Measurements from ENCODE around the gene OR2A1. TPM values are rescaled to one million over a fixed set of nuclear protein-coding genes. Genes with fewer than 3 reads are reported as not detected.
"Not testable (repeated sequence)": the region's sequence is repeated elsewhere in the genome, so short reads cannot be mapped to it uniquely, and the experiment has no call there.

OR2A1 gene
- total RNA-seq, 2 experiments from 2014 or later, result 0.06 TPM; not detected in 1

- H3K27ac Mint-ChIP-seq; H3K4me3 Mint-ChIP-seq; H3K4me1 Mint-ChIP-seq; H3K9me3 Mint-ChIP-seq; POLR2A ChIA-PET; H3K27me3 Mint-ChIP-seq; ATAC-seq (ENCODE audit: low read depth); H3K36me3 Mint-ChIP-seq; DNase-seq: not testable (repeated sequence)
Observed at GRCh38 chr7:144351667-144352066, 39.4 kb downstream of the OR2A1 start.

DNA sequence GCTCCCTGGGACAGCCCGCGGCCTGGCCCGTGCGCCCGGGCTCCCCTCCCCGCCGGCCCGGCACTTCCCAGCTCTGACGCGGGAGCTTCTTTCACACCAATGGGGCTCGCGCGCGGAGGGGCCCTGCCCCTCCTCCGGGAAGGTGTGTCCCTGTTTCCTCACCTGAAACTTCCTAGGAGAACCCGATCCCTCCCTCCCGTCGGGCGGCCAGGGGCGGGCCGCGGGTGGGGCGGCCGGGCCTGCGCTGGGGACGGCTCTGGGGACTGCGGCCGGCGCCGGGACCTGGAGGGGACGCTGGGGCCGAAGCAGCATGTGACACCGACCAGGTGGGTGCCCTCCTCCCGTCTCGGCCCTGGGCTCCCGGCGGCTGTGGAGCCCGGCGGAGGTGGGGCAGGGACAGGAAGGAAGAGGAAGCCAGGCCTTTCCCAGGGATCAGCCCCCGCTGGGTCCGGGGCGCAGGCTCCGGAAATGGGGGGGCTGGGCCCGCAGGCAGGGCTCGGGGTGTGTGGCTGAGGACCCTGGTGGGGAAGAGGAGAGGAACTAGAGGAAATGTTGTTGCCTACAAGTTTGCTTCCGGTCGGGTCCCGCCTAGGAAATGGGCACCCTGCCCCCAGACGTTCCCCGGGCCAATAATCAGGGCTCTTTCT lies 43.1 kb downstream of the OR2A1 start, which contains the start of gene ARHGEF5:
ARHGEF5 (plus strand) TSS at position 227 of the 647 bp plus-strand sequence. CDS start 7,268 bp downstream, outside the sequence.
- H3K4me1 Mint-ChIP-seq, POLR2A ChIA-PET: not testable (repeated sequence)

DNA sequence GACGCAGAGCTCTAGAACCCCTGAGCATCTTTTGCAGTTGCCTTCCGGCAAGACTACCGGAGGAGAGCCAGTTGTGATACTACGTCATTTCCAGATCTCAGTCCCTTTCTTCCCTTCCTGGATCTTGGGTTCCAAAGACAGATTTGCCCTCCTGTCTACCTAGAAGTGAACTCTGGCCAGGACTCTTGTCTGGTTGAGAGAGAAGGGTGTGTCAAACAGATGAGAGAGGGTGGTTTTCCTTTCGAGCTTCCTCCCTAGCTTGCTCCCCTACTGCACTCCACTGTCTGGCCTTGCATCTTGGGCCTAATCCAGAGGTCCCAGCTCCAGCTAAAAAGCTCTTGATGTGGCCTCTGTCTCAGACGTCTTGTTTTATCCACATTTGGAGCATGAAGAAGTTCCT lies 44.0 kb downstream of the OR2A1 start:
- POLR2A ChIA-PET; H3K36me3 Mint-ChIP-seq; ATAC-seq (ENCODE audit: low read depth); DNase-seq; H3K27me3 Mint-ChIP-seq; H3K27ac Mint-ChIP-seq; H3K4me1 Mint-ChIP-seq; H3K4me3 Mint-ChIP-seq; H3K9me3 Mint-ChIP-seq: not testable (repeated sequence)

More for the DNA sequence above, 43.1 kb downstream of the OR2A1 start, which contains the start of gene ARHGEF5:
- Mint-ChIP-seq H3K4me3 (peak within 1 kb of the TSS; percentile 84), H3K27ac (peak within 1 kb of the TSS; percentile 87)
- not testable (repeated sequence) for H3K36me3 Mint-ChIP-seq, H3K9me3 Mint-ChIP-seq, DNase-seq, H3K27me3 Mint-ChIP-seq
- ATAC-seq (ENCODE audit: low read depth), result peak; percentile 84

- H3K4me3 Mint-ChIP-seq; DNase-seq; H3K9me3 Mint-ChIP-seq; H3K27me3 Mint-ChIP-seq; H3K4me1 Mint-ChIP-seq; H3K36me3 Mint-ChIP-seq; H3K27ac Mint-ChIP-seq; POLR2A ChIA-PET; ATAC-seq (ENCODE audit: low read depth): not testable (repeated sequence)
Observed at GRCh38 chr7:144356860-144357259, 44.6 kb downstream of the OR2A1 start.

GRCh38 chr7:144362061-144362460 lies 49.8 kb downstream of the OR2A1 start:
- H3K4me3 Mint-ChIP-seq; H3K36me3 Mint-ChIP-seq; DNase-seq; H3K9me3 Mint-ChIP-seq; H3K27me3 Mint-ChIP-seq; H3K4me1 Mint-ChIP-seq; H3K27ac Mint-ChIP-seq; ATAC-seq (ENCODE audit: low read depth); POLR2A ChIA-PET: not testable (repeated sequence)

GRCh38 chr7:144365523-144365922 lies 53.3 kb downstream of the OR2A1 start:
- H3K9me3 Mint-ChIP-seq; H3K36me3 Mint-ChIP-seq; H3K27me3 Mint-ChIP-seq; H3K4me3 Mint-ChIP-seq; POLR2A ChIA-PET; H3K4me1 Mint-ChIP-seq; DNase-seq; H3K27ac Mint-ChIP-seq; ATAC-seq (ENCODE audit: low read depth): not testable (repeated sequence)

- H3K4me3 Mint-ChIP-seq; H3K4me1 Mint-ChIP-seq; H3K36me3 Mint-ChIP-seq; ATAC-seq (ENCODE audit: low read depth); H3K27ac Mint-ChIP-seq; H3K9me3 Mint-ChIP-seq; H3K27me3 Mint-ChIP-seq; DNase-seq; POLR2A ChIA-PET: not testable (repeated sequence)
Observed at GRCh38 chr7:144367250-144367649, 55.0 kb downstream of the OR2A1 start.

DNA sequence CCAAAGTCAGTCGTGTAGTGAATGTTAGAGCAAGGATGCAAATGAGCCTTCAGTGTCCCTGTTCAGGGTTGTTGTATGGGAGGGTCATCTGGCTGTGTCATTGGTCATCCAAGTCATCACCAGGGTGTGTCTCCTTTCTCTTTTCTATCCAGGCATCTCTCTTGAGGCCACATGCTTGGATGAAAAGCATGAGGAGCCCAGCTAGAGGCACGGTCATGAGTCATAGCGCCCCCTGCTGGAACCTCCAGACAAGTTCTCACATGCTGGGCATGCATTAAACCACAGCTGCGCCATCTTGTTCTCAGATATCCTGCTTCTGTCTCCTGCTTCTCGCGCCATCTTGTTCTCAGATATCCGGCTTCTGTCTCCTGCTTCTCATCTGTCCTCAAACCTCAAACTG lies 57.0 kb downstream of the OR2A1 start:
- H3K4me3 Mint-ChIP-seq; H3K4me1 Mint-ChIP-seq; POLR2A ChIA-PET; H3K36me3 Mint-ChIP-seq; H3K9me3 Mint-ChIP-seq; ATAC-seq (ENCODE audit: low read depth); H3K27me3 Mint-ChIP-seq; DNase-seq; H3K27ac Mint-ChIP-seq: not testable (repeated sequence)

Other genes starting within 250 kb of the OR2A1 start
- gene OR2A25, start 242.6 kb upstream of the OR2A1 start, total RNA-seq, result not detected
- not detected for gene OR2A12, start 226.1 kb upstream of the OR2A1 start, total RNA-seq
- not detected for gene OR2A2, start 202.8 kb upstream of the OR2A1 start, total RNA-seq
- gene OR2A14, start 189.2 kb upstream of the OR2A1 start, total RNA-seq, result not detected
- gene CTAGE4, start 129.0 kb upstream of the OR2A1 start, total RNA-seq, result 1 to 10 TPM; 1.0 to 2.2 TPM
- gene ARHGEF35, start 116.6 kb upstream of the OR2A1 start, total RNA-seq, result 1 to 10 TPM; 2.5 TPM
- not detected for gene OR2A42, start 72.8 kb upstream of the OR2A1 start, total RNA-seq
- gene OR2A7, start 47.6 kb upstream of the OR2A1 start, total RNA-seq, result 1 to 10 TPM; 2.1 to 2.2 TPM
- 1 to 10 TPM in 1 of 2 experiments, not detected in 1; 1.1 TPM for gene CTAGE8, start 43.1 kb upstream of the OR2A1 start, total RNA-seq
- 1 to 10 TPM; 7.6 to 7.7 TPM for gene ARHGEF5, start 43.0 kb downstream of the OR2A1 start, total RNA-seq
- gene NOBOX, start 91.3 kb downstream of the OR2A1 start, total RNA-seq, result not detected